Smooth muscle cell (in vitro differentiated cells): ENCODE measurements around the gene FMC1. TPM values are rescaled to one million over a fixed set of nuclear protein-coding genes. Genes with fewer than 3 reads are reported as not detected.
"Not testable (repeated sequence)": the region's sequence is repeated elsewhere in the genome, so short reads cannot be mapped to it uniquely, and the experiment has no call there.

Experiments
- DNase-seq: peaks from one replicate; lab custom pipeline; 2025; ENCODE audit not compliant: unreplicated experiment; lab: John Stamatoyannopoulos, UW
- H2AFZ ChIP-seq: fragments of 200-600 bp; sonication (generic); 2 replicates; pipeline ENCODE4 v1.6.0; 2016; ENCODE audit warnings: antibody characterized with exemption, low read depth, mild to moderate bottlenecking
- H3F3A ChIP-seq: fragments of 200-600 bp; sonication (generic); 2 replicates; pipeline ENCODE4 v1.6.0; 2017; ENCODE audit warnings: antibody characterized with exemption, low read depth
- H3K27ac ChIP-seq: fragments of 200-600 bp; sonication (generic); 2 replicates; pipeline ENCODE4 v1.5.1; 2016; ENCODE audit warnings: low read depth, mild to moderate bottlenecking
- H3K27me3 ChIP-seq: fragments of 200-600 bp; sonication (generic); 2 replicates; pipeline ENCODE4 v1.6.1; 2016; ENCODE audit warnings: low read depth, mild to moderate bottlenecking
- H3K36me3 ChIP-seq: fragments of 200-600 bp; sonication (generic); 2 replicates; pipeline ENCODE4 v1.5.1; 2016; ENCODE audit warnings: low read depth
- H3K4me1 ChIP-seq: fragments of 200-600 bp; sonication (generic); 2 replicates; pipeline ENCODE4 v1.5.1; 2016; ENCODE audit warnings: low read depth
- H3K4me2 ChIP-seq: fragments of 200-600 bp; sonication (generic); 2 replicates; pipeline ENCODE4 v1.6.0; 2016; ENCODE audit warnings: mild to moderate bottlenecking
- H3K4me3 ChIP-seq: fragments of 200-600 bp; sonication (generic); 2 replicates; pipeline ENCODE4 v1.5.1; 2016; ENCODE audit warnings: mild to moderate bottlenecking
- H3K79me2 ChIP-seq: fragments of 200-600 bp; sonication (generic); 2 replicates; pipeline ENCODE4 v1.6.0; 2016; ENCODE audit warnings: low read depth, mild to moderate bottlenecking
- H3K9ac ChIP-seq: fragments of 200-600 bp; sonication (generic); 2 replicates; pipeline ENCODE4 v1.6.0; 2016; ENCODE audit warnings: low read depth
- H3K9me3 ChIP-seq: fragments of 200-600 bp; sonication (generic); replicated peaks from 2 replicates; pipeline ENCODE4 v1.5.1; 2016; ENCODE audit warnings: low read depth
- H4K20me1 ChIP-seq: fragments of 200-600 bp; sonication (generic); 2 replicates; pipeline ENCODE4 v1.6.0; 2016; ENCODE audit warnings: low read depth
- CTCF ChIP-seq: fragments of 200-600 bp; sonication (generic); IDR thresholded peaks from 2 replicates; pipeline ENCODE4 v1.5.1; 2017; ENCODE audit warnings: borderline replicate concordance, mild to moderate bottlenecking, antibody characterized with exemption; ENCODE audit not compliant: insufficient read depth, poor library complexity, severe bottlenecking
- WGBS: methylation state at CpG from one replicate; pipeline ENCODE4 v1.1.7; 2016; ENCODE audit warnings: low lambda C conversion rate; 5-methylcytosine and 5-hydroxymethylcytosine counted together
- polyA plus RNA-seq: library from polyadenylated mRNA; unstranded; fragments of >200 nt; fragmentation: Nextera tagmentation; extraction: Ambion mirVana; gene quantifications from 2 replicates; pipeline ENCODE4 v1.2.1, GENCODE V29; 2016
- total RNA-seq: library from RNA; depleted of rRNA; stranded (reverse); fragments of >200 nt; gene quantifications from 2 replicates; pipeline ENCODE4 v1.2.3, GENCODE V29; 2014

The FMC1 gene
- total and polyA plus RNA-seq, 2 experiments from 2014 or later: 4.8 to 16.1 TPM

GRCh38 chr7:139332697-139333359, 8.3 kb upstream of the FMC1 start:
- H3F3A ChIP-seq: no peaks in the 10 kb centered on the region
- 81% methylated on average over 5 of the region's 5 CpGs for WGBS
- no peak overlapping the region for H3K4me2 ChIP-seq
- TF ChIP-seq CTCF: no peak
- H3K4me1 ChIP-seq: no peaks in the 10 kb centered on the region
- no peaks in the 10 kb centered on the region for H3K27me3 ChIP-seq
- H3K9me3 ChIP-seq: no peaks in the 10 kb centered on the region
- no peaks in the 10 kb centered on the region for H4K20me1 ChIP-seq
- no peak overlapping the region for H3K9ac ChIP-seq
- no peaks in the 10 kb centered on the region for H3K79me2 ChIP-seq
- H2AFZ ChIP-seq: no peak overlapping the region
- DNase-seq: no peak
- H3K36me3 ChIP-seq: no peaks in the 10 kb centered on the region
- H3K27ac ChIP-seq: no peak overlapping the region
- no peak overlapping the region for H3K4me3 ChIP-seq

- H3K36me3 ChIP-seq, H4K20me1 ChIP-seq, H3K4me1 ChIP-seq, H3K79me2 ChIP-seq, H3K9ac ChIP-seq, H3K4me3 ChIP-seq, DNase-seq, H3F3A ChIP-seq, H2AFZ ChIP-seq, H3K27me3 ChIP-seq, H3K4me2 ChIP-seq, H3K9me3 ChIP-seq, H3K27ac ChIP-seq: not testable (repeated sequence)
- WGBS: 97% methylated on average over 13 of the region's 13 CpGs
Measured at GRCh38 chr7:139333443-139333842, 7.7 kb upstream of the FMC1 start.

- Histone ChIP-seq H3K27ac (no peak overlapping the region), H2AFZ (no peak overlapping the region), H3K27me3 (no peaks in the 10 kb centered on the region), H3K4me2 (no peak overlapping the region), H3F3A (peaks cover 8% of the 10 kb centered on the region), H3K79me2 (no peaks in the 10 kb centered on the region), H3K9ac (no peak overlapping the region), H3K4me1 (no peaks in the 10 kb centered on the region), H3K4me3 (no peak overlapping the region), H3K36me3 (no peaks in the 10 kb centered on the region), H3K9me3 (no peaks in the 10 kb centered on the region), H4K20me1 (no peaks in the 10 kb centered on the region)
- DNase-seq: no peak
- TF ChIP-seq CTCF: no peak
- WGBS: 93% methylated on average over 4 of the region's 4 CpGs
Measured at GRCh38 chr7:139334399-139335150, 6.6 kb upstream of the FMC1 start.

- H2AFZ ChIP-seq: no peak overlapping the region
- no peaks in the 10 kb centered on the region for H4K20me1 ChIP-seq
- TF ChIP-seq CTCF: no peak
- 93% methylated on average over 2 of the region's 2 CpGs for WGBS
- H3K9me3 ChIP-seq: no peaks in the 10 kb centered on the region
- H3K4me3 ChIP-seq: no peak overlapping the region
- H3K79me2 ChIP-seq: peaks cover 13% of the 10 kb centered on the region
- no peak overlapping the region for H3K27ac ChIP-seq
- no peak overlapping the region for H3K4me2 ChIP-seq
- no peaks in the 10 kb centered on the region for H3K4me1 ChIP-seq
- H3F3A ChIP-seq: peaks cover 12% of the 10 kb centered on the region
- no peaks in the 10 kb centered on the region for H3K27me3 ChIP-seq
- no peaks in the 10 kb centered on the region for H3K36me3 ChIP-seq
- no peak overlapping the region for H3K9ac ChIP-seq
- no peak for DNase-seq
Measured at GRCh38 chr7:139339025-139339424, 2.1 kb upstream of the FMC1 start.
